Astrocyte (in vitro differentiated cells and primary cell): Measurements from ENCODE around the gene INSIG2. TPM values are rescaled to one million over a fixed set of nuclear protein-coding genes. Genes with fewer than 3 reads are reported as not detected.

Experiments used
- DNase-seq: peaks from one replicate; pipeline ENCODE4 v3.0.0-alpha.2; 2010; ENCODE audit warnings: low read depth
- FAIRE-seq: peaks from 2 replicates; lab custom pipeline; 2011; peaks lifted over from hg19 to GRCh38; lab: Jason Lieb, UNC
- H2AFZ ChIP-seq: 2 replicates; pipeline ENCODE4 v1.6.0; 2012; ENCODE audit warnings: low read depth, low read length, inconsistent platforms
- H3K27ac ChIP-seq: 2 replicates; pipeline ENCODE4 v1.5.1; 2011; ENCODE audit warnings: low read depth, low read length, inconsistent platforms
- H3K27me3 ChIP-seq: 2 replicates; pipeline ENCODE4 v1.6.0; 2011; ENCODE audit warnings: low read length, inconsistent platforms; ENCODE audit not compliant: insufficient read depth
- H3K36me3 ChIP-seq: 2 replicates; pipeline ENCODE4 v1.5.1; 2011; ENCODE audit warnings: low read length, inconsistent platforms; ENCODE audit not compliant: insufficient read depth
- H3K4me1 ChIP-seq: 2 replicates; pipeline ENCODE4 v1.5.1; 2011; ENCODE audit warnings: low read length, inconsistent platforms; ENCODE audit not compliant: insufficient read depth
- H3K4me2 ChIP-seq: 2 replicates; pipeline ENCODE4 v1.6.0; 2012; ENCODE audit warnings: low read length, inconsistent platforms
- H3K4me3 ChIP-seq: 2 replicates; pipeline ENCODE4 v1.5.1; 2011; ENCODE audit warnings: low read depth, mild to moderate bottlenecking, low read length, inconsistent platforms; ENCODE audit not compliant: insufficient read depth
- H3K79me2 ChIP-seq: 2 replicates; pipeline ENCODE4 v1.6.0; 2012; ENCODE audit warnings: mild to moderate bottlenecking, low read length, inconsistent platforms; ENCODE audit not compliant: insufficient read depth
- H3K9ac ChIP-seq: 2 replicates; pipeline ENCODE4 v1.6.0; 2012; ENCODE audit warnings: mild to moderate bottlenecking, low read length, inconsistent platforms
- H3K9me3 ChIP-seq: 2 replicates; pipeline ENCODE4 v1.5.1; 2012; ENCODE audit warnings: low read depth, mild to moderate bottlenecking, low read length, inconsistent platforms; ENCODE audit not compliant: insufficient read depth
- H4K20me1 ChIP-seq: 2 replicates; pipeline ENCODE4 v1.6.0; 2012; ENCODE audit warnings: low read length, inconsistent platforms; ENCODE audit not compliant: insufficient read depth
- H3K27ac Mint-ChIP-seq: one replicate; pipeline ENCODE4 v1.8.0; 2021; ENCODE audit warnings: mild to moderate bottlenecking, mixed read lengths; ENCODE audit not compliant: unreplicated experiment
- H3K27me3 Mint-ChIP-seq: one replicate; pipeline ENCODE4 v1.8.0; 2021; ENCODE audit warnings: low read depth, mixed read lengths; ENCODE audit not compliant: unreplicated experiment
- H3K36me3 Mint-ChIP-seq: one replicate; pipeline ENCODE4 v1.8.0; 2021; ENCODE audit warnings: low read depth, mixed read lengths; ENCODE audit not compliant: unreplicated experiment
- H3K4me1 Mint-ChIP-seq: one replicate; pipeline ENCODE4 v1.8.0; 2021; ENCODE audit warnings: low read depth, mixed read lengths; ENCODE audit not compliant: unreplicated experiment
- H3K4me3 Mint-ChIP-seq: one replicate; pipeline ENCODE4 v1.8.0; 2021; ENCODE audit warnings: mild to moderate bottlenecking, moderate library complexity, mixed read lengths; ENCODE audit not compliant: unreplicated experiment
- H3K9me3 Mint-ChIP-seq: one replicate; pipeline ENCODE4 v1.8.0; 2021; ENCODE audit warnings: mild to moderate bottlenecking, mixed read lengths; ENCODE audit not compliant: unreplicated experiment
- EZH2 ChIP-seq: IDR thresholded peaks from 2 replicates; pipeline ENCODE4 v1.6.1; 2012; ENCODE audit warnings: mild to moderate bottlenecking, low read length, inconsistent platforms; ENCODE audit not compliant: insufficient read depth
- total RNA-seq: library from RNA; stranded (reverse); gene quantifications from 2 replicates; pipeline ENCODE4 v1.2.1, GENCODE V29; 2021
- TF ChIP-seq, protein P1 (sequence below): IDR thresholded peaks from 2 replicates; pipeline ENCODE4 v1.5.1; 2011; ENCODE audit warnings: low read depth, mild to moderate bottlenecking, inconsistent platforms, low read length, moderate library complexity; ENCODE audit not compliant: insufficient read depth

The INSIG2 gene
- total RNA-seq, 1 donor from 2014 or later, result 32.2 TPM

DNA sequence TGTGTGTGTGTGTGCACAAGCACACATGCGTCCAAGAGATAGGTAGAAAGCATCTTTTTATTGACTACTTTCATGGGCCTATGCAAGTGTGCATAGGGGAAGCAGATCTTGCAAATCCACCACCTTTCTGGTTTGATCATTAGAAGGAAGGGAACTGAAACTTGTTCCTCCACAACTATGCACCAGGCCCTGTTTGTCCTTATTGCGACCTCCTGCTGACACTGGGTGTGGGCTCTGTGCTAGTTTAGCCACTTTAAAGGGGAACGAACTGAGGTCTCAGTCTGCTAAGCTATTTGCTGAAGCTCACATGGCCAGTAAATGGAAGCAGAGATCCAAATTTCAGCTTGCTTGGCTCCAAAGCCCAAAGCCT is 32.1 kb upstream of the INSIG2 start:
- Histone ChIP-seq H3K4me3 (no peak overlapping the region), H4K20me1 (no peaks in the 10 kb centered on the region), H3K4me1 (peaks cover 8% of the 10 kb centered on the region), H3K27ac (no peak overlapping the region), H2AFZ (no peak overlapping the region), H3K36me3 (no peaks in the 10 kb centered on the region), H3K79me2 (no peaks in the 10 kb centered on the region), H3K9me3 (no peaks in the 10 kb centered on the region), H3K27me3 (peaks cover 11% of the 10 kb centered on the region), H3K9ac (no peak overlapping the region), H3K4me2 (no peak overlapping the region)
- H3K4me1 Mint-ChIP-seq, result peaks cover 31% of the 10 kb centered on the region
- DNase-seq (no peak), FAIRE-seq (no peak)
- no peaks in the 10 kb centered on the region for H3K36me3 Mint-ChIP-seq
- peaks cover 7% of the 10 kb centered on the region for H3K27me3 Mint-ChIP-seq
- no peak for TF ChIP-seq EZH2
- TF ChIP-seq, protein P1, sequence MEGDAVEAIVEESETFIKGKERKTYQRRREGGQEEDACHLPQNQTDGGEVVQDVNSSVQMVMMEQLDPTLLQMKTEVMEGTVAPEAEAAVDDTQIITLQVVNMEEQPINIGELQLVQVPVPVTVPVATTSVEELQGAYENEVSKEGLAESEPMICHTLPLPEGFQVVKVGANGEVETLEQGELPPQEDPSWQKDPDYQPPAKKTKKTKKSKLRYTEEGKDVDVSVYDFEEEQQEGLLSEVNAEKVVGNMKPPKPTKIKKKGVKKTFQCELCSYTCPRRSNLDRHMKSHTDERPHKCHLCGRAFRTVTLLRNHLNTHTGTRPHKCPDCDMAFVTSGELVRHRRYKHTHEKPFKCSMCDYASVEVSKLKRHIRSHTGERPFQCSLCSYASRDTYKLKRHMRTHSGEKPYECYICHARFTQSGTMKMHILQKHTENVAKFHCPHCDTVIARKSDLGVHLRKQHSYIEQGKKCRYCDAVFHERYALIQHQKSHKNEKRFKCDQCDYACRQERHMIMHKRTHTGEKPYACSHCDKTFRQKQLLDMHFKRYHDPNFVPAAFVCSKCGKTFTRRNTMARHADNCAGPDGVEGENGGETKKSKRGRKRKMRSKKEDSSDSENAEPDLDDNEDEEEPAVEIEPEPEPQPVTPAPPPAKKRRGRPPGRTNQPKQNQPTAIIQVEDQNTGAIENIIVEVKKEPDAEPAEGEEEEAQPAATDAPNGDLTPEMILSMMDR, result no peak
- H3K9me3 Mint-ChIP-seq, result no peaks in the 10 kb centered on the region
- no peak overlapping the region for H3K4me3 Mint-ChIP-seq
- H3K27ac Mint-ChIP-seq, result no peak overlapping the region

DNA sequence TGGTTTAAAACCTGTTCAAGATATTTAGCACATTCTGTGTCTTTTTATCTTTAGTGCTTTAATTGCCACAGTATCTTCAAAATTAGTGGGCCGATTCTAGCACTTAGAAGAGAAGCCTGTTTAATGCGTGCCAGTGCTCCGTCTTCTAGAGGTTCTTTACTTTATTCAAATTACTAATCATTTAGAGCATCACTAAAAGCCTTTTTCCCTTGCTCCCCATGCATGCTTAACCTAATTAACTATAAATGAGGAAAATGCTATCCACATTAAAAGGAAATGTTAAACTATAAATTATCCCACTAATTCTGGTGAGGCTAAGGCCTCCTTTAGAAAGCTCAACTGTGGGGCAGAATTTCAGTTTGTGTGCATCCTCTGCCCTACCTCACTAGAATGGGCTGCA is 31.5 kb upstream of the INSIG2 start:
- no peak overlapping the region for H2AFZ ChIP-seq
- TF ChIP-seq, protein P1, result no peak
- TF ChIP-seq EZH2, result no peak
- no peak overlapping the region for H3K4me3 ChIP-seq
- H3K4me2 ChIP-seq, result no peak overlapping the region
- H4K20me1 ChIP-seq, result no peaks in the 10 kb centered on the region
- H3K36me3 ChIP-seq, result no peaks in the 10 kb centered on the region
- Mint-ChIP-seq H3K27me3 (peaks cover 7% of the 10 kb centered on the region), H3K27ac (no peak overlapping the region), H3K9me3 (no peaks in the 10 kb centered on the region), H3K4me1 (peaks cover 34% of the 10 kb centered on the region), H3K4me3 (no peak overlapping the region), H3K36me3 (no peaks in the 10 kb centered on the region)
- no peak overlapping the region for H3K27ac ChIP-seq
- peaks cover 11% of the 10 kb centered on the region for H3K27me3 ChIP-seq
- H3K9ac ChIP-seq, result no peak overlapping the region
- FAIRE-seq (no peak), DNase-seq (no peak)
- no peaks in the 10 kb centered on the region for H3K79me2 ChIP-seq
- H3K9me3 ChIP-seq, result no peaks in the 10 kb centered on the region
- H3K4me1 ChIP-seq, result peaks cover 11% of the 10 kb centered on the region

DNA sequence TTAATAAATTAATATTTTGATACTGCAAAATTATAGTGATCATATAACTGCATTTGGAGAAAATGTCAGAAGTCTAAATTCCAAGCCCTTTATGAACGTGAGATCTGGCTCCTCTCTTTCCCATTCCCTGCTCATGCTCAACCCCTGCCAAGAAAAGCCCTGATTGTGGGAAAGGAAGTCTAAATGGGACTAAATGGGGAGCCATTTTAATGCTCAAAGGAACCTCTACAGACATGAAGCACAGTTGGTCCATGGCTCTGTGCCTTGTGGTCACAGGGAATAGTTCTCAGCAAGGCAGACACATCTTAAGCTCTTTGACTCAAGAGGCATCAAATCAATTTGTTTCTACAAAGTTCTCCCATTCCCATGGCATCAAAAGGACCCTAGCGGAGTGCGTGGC is 29.3 kb upstream of the INSIG2 start:
- Histone ChIP-seq H3K79me2 (no peaks in the 10 kb centered on the region), H3K4me1 (peaks cover 11% of the 10 kb centered on the region), H3K9ac (no peak overlapping the region), H3K4me2 (no peak overlapping the region), H4K20me1 (no peaks in the 10 kb centered on the region), H3K27me3 (peaks cover 14% of the 10 kb centered on the region), H3K27ac (no peak overlapping the region), H2AFZ (no peak overlapping the region), H3K36me3 (no peaks in the 10 kb centered on the region), H3K4me3 (no peak overlapping the region), H3K9me3 (no peaks in the 10 kb centered on the region)
- H3K27me3 Mint-ChIP-seq, result peaks cover 12% of the 10 kb centered on the region
- H3K4me3 Mint-ChIP-seq, result no peak overlapping the region
- peaks cover 34% of the 10 kb centered on the region for H3K4me1 Mint-ChIP-seq
- no peaks in the 10 kb centered on the region for H3K36me3 Mint-ChIP-seq
- FAIRE-seq (no peak), DNase-seq (peak; percentile 63)
- TF ChIP-seq EZH2, result no peak
- TF ChIP-seq, protein P1, result no peak
- no peaks in the 10 kb centered on the region for H3K9me3 Mint-ChIP-seq
- peak overlapping the region; percentile 54 for H3K27ac Mint-ChIP-seq
